DMS 273 (cell line): ENCODE results near the gene POLQ.
A peak's percentile ranks its signal among the peaks of the same experiment; 100 is the strongest.
"Not testable (repeated sequence)": the region's sequence is repeated elsewhere in the genome, so short reads cannot be mapped to it uniquely, and the experiment has no call there.

Source experiments
- DNase-seq: peaks from one replicate; lab custom pipeline; 2025; ENCODE audit not compliant: unreplicated experiment; lab: John Stamatoyannopoulos, UW

POLQ gene

DNA sequence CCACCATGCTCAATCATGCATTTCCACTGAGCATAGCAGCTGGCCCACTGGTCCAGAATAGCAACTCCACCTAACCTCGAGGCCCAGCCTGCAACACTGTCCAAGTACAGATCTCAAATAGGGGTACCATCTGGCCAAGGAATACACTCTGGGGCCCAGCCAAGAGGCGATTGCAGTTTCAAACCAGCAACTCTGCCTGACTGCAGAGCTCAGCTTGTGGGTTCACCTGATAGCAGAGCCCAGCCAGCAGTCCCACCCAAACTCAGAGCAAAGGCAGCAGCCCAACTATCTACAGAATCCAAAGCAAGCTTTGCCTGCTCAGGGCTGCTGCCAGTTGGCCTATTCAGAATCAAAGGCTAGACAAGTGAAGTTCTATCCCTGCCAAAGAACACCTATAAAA is 30.5 kb downstream of the POLQ start:
- peak; percentile 95 for DNase-seq

DNA sequence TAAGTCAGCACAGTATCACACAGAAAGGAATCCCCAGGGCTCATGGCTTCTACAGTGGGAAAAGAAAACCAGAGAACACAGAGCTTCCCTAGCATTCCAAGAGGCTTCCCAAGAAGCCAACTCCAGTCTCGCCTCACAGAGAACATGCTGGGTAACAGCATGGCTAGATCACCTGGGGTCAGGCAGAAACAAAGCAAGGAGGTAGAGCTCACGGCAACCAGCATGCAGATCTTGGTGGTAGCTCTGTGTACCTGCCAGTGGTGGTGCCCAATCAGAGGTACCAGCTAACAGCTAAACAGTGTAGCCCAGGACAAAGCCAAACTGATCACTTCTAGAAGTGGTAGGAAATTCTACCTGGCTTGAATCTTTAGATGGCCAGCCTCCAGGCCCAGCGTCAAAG is 31.3 kb downstream of the POLQ start:
- DNase-seq = no peak

DNA sequence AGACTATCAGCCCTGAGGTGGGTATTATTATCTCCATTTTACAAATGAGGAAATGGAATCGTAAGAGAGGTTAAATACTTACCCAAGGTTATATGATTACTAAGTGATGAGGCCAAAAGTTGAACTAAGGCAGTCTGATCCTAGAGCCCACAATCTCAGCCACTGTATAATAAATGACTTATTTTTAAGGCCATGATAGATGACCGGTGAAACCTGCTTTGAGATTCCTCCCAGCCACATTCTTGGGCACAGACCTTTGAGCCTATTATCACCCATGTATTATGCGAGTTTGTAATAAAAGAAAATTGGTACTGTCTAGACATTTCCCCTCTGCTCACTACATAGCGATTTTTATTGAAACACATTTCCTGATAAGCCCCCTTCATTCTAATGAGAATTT is 37.4 kb downstream of the POLQ start:
- no peak for DNase-seq

DNA sequence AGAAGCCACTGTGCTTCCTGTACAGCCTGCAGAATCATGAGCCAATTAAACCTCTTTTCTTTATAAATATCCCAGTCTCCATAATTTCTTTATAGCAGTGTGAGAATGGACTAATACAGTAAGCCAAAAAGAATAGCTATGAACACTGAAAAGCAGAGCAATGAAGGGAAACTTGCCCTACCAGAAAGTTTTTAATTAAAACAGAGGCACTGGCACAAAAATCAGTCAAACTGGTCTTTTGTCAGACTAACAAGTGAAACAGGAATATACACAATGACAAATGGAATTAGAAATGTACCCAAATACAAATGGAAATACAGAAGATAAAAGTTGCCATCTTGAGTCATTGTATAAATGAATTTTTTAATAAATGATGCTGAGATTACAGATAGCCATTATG is 40.5 kb downstream of the POLQ start:
- DNase-seq = no peak

DNA sequence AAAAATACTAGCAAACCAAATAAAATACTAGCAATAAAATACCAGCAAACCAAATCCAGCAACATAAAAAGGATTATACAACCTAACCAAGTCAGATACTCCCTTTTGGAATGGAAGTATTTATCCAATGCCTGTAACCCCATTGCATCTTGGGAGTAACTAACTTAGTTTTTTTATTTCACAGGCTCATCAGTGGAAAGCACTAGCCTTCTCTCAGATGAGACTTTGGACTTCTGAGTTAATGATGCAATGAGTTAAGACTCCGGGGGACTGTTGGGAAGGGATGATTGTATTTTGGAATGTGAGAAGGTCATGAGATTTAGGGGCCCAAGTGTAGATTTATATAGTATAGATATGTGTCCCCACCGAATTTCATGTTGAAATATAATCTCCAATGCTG is 41.2 kb downstream of the POLQ start:
- no peak for DNase-seq

DNA sequence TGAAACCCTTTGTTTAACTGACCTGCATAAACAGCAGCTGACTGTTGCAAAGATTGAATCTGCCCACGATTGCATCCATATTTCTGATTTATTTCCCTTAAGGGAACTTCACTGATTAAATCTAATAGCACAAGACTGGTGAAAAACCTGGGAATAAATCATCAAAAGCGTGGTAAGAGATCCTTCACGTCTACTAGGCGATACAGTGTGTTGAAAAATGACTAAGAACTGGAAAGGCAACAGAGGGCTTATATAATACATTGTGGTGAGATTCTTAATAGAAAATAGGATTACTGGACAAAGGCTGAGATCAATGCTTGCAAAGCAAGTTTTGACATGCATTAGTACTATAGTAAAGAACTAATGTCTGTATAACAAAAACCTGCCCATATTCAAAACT is 49.0 kb downstream of the POLQ start:
- no peak for DNase-seq

DNA sequence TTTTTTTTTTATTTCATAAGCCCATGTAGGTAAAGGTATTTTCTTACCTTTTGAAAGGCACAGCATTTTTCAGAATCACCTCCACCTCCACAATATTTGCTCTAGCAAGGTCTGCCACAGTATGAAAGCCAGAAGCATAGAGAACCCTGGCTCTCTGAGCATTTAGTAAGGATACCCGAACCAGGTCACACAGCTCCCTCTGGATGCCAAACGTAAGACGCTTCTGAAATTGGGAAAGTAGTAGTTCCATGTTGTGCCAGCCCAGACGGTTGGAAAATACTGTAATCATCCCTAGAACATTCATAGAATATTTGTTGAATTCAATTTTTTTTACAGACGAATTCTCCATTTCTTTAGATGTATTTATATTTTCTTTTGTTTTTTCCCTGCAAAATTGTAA is 52.4 kb downstream of the POLQ start:
- DNase-seq = peak; percentile 14

DNA sequence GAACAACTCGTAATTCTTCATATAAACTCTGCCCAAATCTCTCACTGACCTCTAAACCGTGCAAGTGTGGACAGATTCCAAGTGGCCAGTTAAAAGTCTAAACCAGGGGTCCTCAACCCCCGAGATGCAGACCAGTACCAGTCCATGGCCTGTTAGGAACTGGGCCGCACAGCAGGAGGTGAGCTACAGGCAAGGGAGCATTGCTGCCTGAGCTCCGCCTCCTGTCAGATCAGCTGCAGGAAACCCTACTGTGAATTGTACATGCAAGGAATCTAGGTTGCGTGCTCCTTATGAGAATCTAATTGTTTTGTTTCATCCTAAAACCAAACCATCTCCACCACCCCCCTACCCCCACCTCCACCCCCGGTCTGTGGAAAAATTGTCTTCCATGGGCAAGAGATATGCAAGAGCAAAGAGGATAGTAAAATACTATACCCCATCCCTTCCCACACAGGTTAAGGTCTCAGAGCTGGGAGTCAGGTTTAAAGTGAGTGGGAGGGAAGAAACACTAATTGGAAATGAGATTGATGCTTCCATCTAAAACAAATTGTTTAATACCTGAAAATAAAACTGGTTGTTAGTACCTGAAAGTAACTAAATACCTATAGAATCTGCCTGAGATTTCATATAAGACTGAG is 54.0 kb downstream of the POLQ start:
- DNase-seq = no peak

DNA sequence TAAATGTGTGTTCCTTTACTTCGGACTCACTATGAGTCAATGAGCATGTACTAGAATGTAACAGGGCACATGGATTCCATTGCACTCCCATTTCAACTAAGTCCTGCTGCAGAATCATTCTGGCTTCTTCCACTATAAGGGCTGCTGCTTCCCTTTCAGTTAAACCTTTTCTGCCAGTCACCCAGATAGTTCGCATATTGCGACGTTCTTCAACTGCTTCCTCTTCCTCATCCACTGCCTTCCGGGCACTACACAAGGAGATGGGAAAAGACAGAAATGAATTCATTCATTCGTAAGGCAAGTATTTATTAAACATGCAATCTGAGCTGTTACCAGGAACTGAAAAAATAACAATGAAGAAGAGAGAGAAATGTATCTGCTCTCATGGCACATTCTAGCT is 55.6 kb downstream of the POLQ start:
- DNase-seq = no peak

DNA sequence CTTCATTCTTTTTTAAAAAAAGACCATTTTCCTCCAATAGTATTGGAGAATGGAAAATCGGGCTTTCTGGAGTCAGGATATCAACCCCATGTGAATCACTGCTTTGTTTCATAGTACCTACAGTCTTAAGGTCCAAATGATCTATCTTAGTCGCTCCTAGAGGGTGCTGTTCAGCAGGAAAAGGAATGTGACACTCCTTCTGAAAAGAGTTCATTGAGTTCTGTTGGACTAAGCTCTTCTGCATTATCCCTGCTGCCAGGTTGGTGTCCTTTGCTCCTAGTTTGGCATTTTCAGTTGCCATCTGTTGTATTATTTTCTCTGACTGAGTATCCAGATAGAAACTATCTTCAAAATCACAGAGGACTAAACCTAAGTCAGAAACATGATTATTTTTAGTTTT is 57.2 kb downstream of the POLQ start:
- peak; percentile 40 for DNase-seq

DNA sequence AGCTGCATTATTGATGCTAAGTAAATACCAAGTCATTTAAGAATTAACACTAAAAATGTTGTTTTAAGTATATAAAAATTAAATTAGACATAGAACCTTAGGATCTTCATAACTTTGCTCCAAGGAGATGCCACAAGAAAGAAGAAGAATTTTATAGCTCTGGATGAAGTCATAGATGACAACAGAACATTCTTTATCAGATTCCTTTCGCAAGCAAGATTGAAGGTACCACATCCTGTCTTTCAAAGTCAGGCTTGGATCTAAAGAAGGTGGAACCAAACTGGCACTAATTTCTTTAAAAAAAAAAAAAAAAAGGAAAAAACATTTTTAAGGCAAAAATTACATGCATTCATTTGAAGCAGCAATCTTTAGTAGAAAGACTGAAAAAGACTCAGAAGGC is 62.5 kb downstream of the POLQ start:
- no peak for DNase-seq

DNA sequence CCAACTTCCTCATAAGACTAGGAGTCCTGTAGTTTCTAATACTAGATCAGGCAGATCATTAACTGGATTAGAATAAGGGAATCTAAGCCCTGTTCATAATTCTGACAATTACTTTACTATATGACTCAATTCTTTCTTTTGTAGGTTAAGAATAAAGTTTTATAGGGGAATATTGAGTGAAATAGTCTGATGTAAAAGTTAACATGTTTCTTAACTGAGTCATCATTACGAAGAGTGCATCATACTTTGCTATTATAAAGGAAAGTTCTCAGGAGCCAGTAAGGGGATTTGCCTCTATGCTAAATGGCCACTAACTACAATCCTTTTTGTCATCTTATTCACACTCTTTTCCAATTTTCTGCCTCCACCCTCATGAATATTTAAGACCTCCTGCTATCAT is 63.1 kb downstream of the POLQ start:
- no peak for DNase-seq

DNA sequence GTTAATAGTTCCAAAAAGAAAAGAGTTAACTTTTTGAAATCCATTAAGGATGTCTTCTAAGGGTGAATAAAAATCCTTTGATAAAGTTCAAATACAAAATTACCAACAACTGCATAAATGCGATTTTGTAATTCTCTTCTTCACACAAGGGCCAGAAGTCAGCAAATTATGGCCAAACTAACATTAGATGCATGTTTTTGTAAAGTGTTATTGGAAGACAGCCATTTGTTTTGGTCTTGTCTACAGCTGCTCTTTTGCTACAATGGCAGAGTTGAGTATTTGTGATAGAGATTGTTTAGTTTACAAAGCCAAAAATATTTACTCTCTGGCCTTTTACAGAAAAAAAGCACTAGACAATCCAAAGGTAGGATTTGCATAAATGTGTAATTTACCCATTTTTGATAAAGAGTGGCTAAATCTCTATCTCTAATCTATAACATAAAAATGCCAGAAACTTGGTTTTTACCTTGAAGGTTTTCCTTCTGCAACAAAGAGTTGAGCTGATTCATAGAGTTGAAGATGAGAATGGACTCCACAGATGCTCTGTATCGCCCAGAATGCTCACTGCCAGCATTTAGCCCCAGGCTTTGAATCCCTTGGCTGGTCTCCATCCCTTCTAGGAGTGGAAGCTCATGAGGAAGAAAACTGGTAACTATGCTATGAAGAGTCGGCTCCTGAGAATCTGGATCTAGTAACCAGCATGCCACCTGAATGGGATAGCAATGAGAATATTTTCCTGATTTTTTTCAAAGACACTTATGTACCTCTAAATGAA is 64.5 kb downstream of the POLQ start:
- no peak for DNase-seq

DNA sequence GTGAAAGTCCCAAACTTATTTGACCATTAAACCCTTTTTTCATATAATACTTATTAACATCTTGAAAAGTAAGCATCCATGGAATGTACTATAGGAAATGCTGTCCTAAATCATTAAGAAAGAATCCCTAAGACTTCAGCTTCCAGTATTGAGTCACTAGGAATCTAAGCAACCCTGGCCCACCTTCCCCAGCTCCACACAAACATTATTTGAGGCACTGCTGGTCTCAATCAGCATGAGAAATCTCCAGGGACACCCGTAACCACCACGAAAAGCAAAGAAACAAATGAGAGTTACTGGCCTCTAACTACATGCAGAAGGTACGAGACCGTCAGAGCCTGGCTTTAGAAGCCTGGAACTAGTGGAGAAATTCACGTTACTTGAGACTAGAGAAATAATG is 68.2 kb downstream of the POLQ start:
- no peak for DNase-seq

DNA sequence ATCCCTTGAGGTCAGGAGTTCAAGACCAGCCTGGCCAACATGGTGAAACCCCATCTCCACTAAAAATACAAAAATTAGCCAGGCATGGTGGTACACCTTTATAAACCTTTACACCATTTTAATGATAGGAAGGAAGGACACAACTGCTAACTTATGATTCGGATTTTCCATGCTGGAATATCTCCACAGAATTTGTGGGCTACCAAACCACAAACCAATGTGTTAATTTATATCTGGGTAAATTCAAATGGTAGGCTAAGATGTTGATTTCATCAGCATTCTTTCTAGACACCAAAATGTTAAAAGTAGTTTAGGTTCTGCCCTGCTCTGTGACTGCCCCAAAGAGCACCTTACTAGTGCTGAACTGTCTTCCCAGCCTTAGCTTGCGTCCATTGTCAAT is 72.8 kb downstream of the POLQ start:
- DNase-seq = no peak

DNA sequence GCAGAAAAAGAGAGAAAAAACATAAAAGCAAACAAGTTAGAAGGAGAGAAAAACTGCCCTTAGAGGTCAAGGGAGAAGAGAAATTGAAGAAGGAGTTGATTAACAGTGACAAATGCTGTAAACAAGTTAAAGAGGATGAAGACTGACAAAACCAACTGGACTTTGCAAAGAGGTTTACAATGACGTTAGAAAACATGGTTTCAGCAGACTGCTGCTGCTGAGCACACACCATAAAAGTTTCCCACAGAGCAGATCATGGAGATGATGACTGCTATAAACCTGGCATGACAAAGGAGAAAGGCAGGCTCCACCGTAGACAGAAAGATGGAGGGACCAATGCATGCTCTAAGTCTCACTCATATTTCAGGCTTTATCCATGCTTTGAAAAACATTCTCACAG is 78.7 kb downstream of the POLQ start:
- no peak for DNase-seq

DNA sequence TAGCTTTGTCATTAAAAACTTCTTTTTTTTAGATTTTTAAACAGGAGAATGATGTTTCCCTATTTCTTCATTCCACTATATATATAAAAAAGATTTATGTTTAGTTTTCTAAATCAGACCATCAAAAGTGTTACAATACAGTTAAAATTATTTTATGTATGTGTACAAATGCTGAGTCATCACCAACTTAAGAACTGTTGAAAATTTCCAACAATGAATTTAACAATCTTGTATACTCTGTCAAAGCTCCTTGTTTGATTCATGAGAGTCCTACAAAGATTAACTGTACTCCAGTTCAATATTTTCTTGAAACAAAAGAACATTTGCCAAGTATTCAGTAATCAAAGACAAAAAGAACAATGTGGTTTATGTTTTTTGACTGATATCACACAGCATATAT is 82.0 kb downstream of the POLQ start:
- no peak for DNase-seq

DNA sequence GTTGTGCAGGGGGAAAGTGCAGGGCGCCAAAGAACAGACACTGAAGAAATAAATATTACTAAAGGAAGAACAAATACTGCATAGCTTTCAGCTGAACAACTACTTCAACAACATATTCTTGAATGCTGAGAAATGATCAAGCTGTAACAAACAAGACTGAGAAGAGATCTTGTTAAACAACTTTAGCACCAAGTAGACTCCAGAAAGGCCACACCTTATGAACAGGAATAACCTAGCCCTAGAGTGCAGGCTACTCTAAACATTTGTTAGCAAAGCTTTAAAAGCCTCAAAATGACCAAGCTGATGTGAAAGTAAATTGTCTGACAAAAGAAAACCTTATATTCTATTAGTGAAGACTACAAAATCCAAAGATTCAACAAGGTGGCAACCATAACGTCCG is 83.2 kb downstream of the POLQ start:
- DNase-seq = no peak

DNA sequence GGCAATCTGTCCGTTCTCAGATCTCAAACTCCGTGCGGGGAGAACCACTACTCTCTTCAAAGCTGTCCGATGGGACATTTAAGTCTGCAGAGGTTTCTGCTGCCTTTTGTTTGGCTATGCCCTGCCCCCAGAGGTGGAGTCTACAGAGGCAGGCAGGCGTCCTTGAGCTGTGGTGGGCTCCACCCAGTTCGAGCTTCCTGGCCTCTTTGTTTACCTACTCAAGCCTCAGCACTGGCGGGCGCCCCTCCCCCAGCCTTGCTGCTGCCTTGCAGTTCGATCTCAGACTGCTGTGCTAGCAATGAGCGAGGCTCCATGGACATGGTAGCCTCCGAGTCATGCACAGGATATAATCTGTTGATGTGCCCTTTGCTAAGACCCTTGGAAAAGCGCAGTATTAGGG is 94.0 kb downstream of the POLQ start:
- not testable (repeated sequence) for DNase-seq

DNA sequence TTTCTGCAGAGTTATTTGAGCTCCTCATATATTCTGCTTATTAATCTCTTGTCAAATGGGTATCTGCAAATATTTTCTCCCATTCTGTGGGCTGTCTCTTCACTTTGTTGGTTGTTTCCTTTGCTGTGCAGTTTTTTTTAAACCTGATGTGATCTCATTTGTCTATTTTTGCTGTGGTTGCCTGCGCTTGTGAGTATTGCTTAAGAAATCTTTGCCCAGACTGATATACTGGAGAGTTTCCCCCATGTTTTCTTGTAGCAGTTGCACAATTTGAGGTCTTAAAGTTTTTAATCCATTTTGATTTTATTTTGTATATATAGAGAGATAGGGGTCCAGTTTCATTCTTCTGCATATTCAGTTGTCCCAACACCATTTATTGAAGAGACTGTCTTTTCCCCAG is 102.3 kb downstream of the POLQ start:
- no peak for DNase-seq

DNA sequence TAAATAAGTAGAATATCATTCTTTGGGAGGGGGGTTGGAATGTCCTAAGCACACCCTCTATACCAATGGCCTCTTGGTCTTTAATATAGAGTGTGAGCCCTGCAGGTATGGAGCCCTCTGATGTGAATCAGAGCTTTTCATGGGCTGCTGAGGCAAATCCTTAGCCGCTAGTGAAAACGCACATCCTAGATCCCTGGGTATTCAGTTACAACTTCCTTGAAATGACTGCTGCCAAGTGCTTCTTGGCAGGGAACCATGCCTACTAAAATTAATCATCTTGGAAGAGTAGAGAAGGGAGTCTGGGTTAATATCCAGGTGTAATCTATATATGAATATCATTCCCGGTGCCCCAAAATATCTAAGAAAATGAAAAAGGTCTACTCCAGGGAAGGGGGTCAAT is 109.1 kb downstream of the POLQ start:
- peak; percentile 20 for DNase-seq

DNA sequence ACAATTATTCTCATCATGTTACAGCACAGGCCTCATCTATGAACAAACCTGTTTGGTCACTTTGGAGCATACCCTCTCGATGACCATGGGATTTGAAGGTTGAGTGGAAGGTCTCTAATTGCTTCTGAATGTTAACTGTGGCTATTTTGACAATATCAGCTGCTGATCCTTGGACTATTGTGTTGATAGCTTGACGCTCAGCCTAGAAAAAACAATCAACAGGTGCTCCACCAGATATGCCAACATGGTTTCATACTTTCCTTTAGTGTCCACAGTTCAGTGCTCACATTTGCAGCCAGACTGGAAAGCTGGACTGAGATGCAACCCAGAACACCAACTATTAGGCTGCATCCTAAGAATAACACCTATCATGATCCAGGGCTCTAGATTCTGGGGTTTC is 109.7 kb downstream of the POLQ start:
- DNase-seq = no peak
